Activated CD8-positive, alpha-beta T cell treated with anti-CD3 and anti-CD28 coated beads for 36 hours (primary cell): Measurements from ENCODE around the gene PCSK9. TPM values are rescaled to one million over a fixed set of nuclear protein-coding genes. Genes with fewer than 3 reads are reported as not detected.

Source experiments
- ATAC-seq: fragments of 200-7000 bp; cut with Tn5 transposase; one replicate; pipeline ENCODE4 v1.10.0; 2021; ENCODE audit warnings: mild to moderate bottlenecking, moderate library complexity
- CTCF ChIA-PET: fragments of 350-600 bp; sonication (Branson Sonifier 250); formaldehyde crosslinking; loops from one replicate; lab custom pipeline; 2021; ENCODE audit warnings: antibody characterized with exemption; lab: Charles Lee
- POLR2A ChIA-PET: fragments of 350-600 bp; sonication (Branson Sonifier 250); formaldehyde crosslinking; loops from one replicate; lab custom pipeline; 2021; ENCODE audit warnings: antibody characterized with exemption; lab: Charles Lee
- DNase-seq: peaks from one replicate; pipeline ENCODE4 v3.0.0-alpha.2; 2020
- H3K27ac Mint-ChIP-seq: one replicate; pipeline ENCODE4 v1.8.0; 2021; ENCODE audit warnings: mild to moderate bottlenecking, mixed read lengths
- H3K27me3 Mint-ChIP-seq: one replicate; pipeline ENCODE4 v1.8.0; 2021; ENCODE audit warnings: mixed read lengths
- H3K36me3 Mint-ChIP-seq: one replicate; pipeline ENCODE4 v1.8.0; 2021; ENCODE audit warnings: low read depth, mixed read lengths
- H3K4me1 Mint-ChIP-seq: one replicate; pipeline ENCODE4 v1.8.0; 2021; ENCODE audit warnings: low read depth, mixed read lengths
- H3K4me3 Mint-ChIP-seq: one replicate; pipeline ENCODE4 v1.8.0; 2021; ENCODE audit warnings: mild to moderate bottlenecking, moderate library complexity, mixed read lengths
- H3K9me3 Mint-ChIP-seq: one replicate; pipeline ENCODE4 v1.8.0; 2021; ENCODE audit warnings: mixed read lengths
- CTCF ChIP-seq: fragments of 200-600 bp; IDR thresholded peaks from one replicate; pipeline ENCODE4 v1.8.0; 2022; ENCODE audit warnings: antibody characterized with exemption, mild to moderate bottlenecking
- intact Hi-C: fragments of 100-400 bp; cut with micrococcal nuclease; formaldehyde crosslinking; loops from one replicate; pipeline ENCODE4 v1.10.0; 2022
- total RNA-seq, 2 experiments: library from RNA; stranded (reverse); gene quantifications; one replicate each; pipeline ENCODE4 v1.2.3, GENCODE V29; 2021

Gene PCSK9
- total RNA-seq, 2 experiments from 2014 or later: not detected

GRCh38 chr1:55055084-55055882, 15.9 kb downstream of the PCSK9 start:
- no peak overlapping the region for H3K27ac Mint-ChIP-seq
- H3K9me3 Mint-ChIP-seq: no peaks in the 10 kb centered on the region
- ChIA-PET CTCF (interaction anchor here (1.4 kb wide), 1 partner anchor 110 kb away, joined by 5 read pairs; no protein-coding TSS in a partner anchor), POLR2A (no interaction called here)
- intact Hi-C loops: no loop called here
- no peak for TF ChIP-seq CTCF
- H3K36me3 Mint-ChIP-seq: no peaks in the 10 kb centered on the region
- no peaks in the 10 kb centered on the region for H3K27me3 Mint-ChIP-seq
- H3K4me3 Mint-ChIP-seq: no peak overlapping the region
- no peak for DNase-seq
- H3K4me1 Mint-ChIP-seq: peaks cover 1% of the 10 kb centered on the region
- no peak for ATAC-seq

- DNase-seq: no peak
- Mint-ChIP-seq H3K36me3 (no peaks in the 10 kb centered on the region), H3K4me1 (peaks cover 5% of the 10 kb centered on the region), H3K27me3 (no peaks in the 10 kb centered on the region), H3K4me3 (no peak overlapping the region), H3K9me3 (no peaks in the 10 kb centered on the region), H3K27ac (no peak overlapping the region)
- no peak for TF ChIP-seq CTCF
- no peak for ATAC-seq
- ChIA-PET POLR2A (no interaction called here), CTCF (no interaction called here)
- intact Hi-C loops: no loop called here
These were observed 16.7 kb downstream of the PCSK9 start for GRCh38 chr1:55055951-55056631.

GRCh38 chr1:55056632-55056992, 17.3 kb downstream of the PCSK9 start:
- no peak overlapping the region for H3K4me3 Mint-ChIP-seq
- H3K4me1 Mint-ChIP-seq: peaks cover 5% of the 10 kb centered on the region
- no peak for TF ChIP-seq CTCF
- CTCF ChIA-PET: no interaction called here
- intact Hi-C loops: no loop called here
- H3K36me3 Mint-ChIP-seq: no peaks in the 10 kb centered on the region
- H3K9me3 Mint-ChIP-seq: no peaks in the 10 kb centered on the region
- DNase-seq (no peak), ATAC-seq (no peak)
- H3K27me3 Mint-ChIP-seq: no peaks in the 10 kb centered on the region
- POLR2A ChIA-PET: no interaction called here
- H3K27ac Mint-ChIP-seq: no peak overlapping the region

- Mint-ChIP-seq H3K9me3 (no peaks in the 10 kb centered on the region), H3K27me3 (no peaks in the 10 kb centered on the region), H3K36me3 (no peaks in the 10 kb centered on the region), H3K4me1 (peaks cover 5% of the 10 kb centered on the region), H3K27ac (no peak overlapping the region), H3K4me3 (no peak overlapping the region)
- no peak for TF ChIP-seq CTCF
- ChIA-PET POLR2A (no interaction called here), CTCF (no interaction called here)
- intact Hi-C loops: no loop called here
- ATAC-seq: no peak
- DNase-seq: no peak
These were observed 18.1 kb downstream of the PCSK9 start for GRCh38 chr1:55057270-55057955.

- no peaks in the 10 kb centered on the region for H3K36me3 Mint-ChIP-seq
- peaks cover 5% of the 10 kb centered on the region for H3K4me1 Mint-ChIP-seq
- H3K4me3 Mint-ChIP-seq: no peak overlapping the region
- intact Hi-C loops: no loop called here
- DNase-seq (no peak), ATAC-seq (no peak)
- ChIA-PET POLR2A (no interaction called here), CTCF (interaction anchor here (0.6 kb wide), 1 partner anchor 17 kb away, joined by 3 read pairs; no protein-coding TSS in a partner anchor)
- no peaks in the 10 kb centered on the region for H3K27me3 Mint-ChIP-seq
- no peak for TF ChIP-seq CTCF
- H3K9me3 Mint-ChIP-seq: no peaks in the 10 kb centered on the region
- H3K27ac Mint-ChIP-seq: no peak overlapping the region
These were observed 18.6 kb downstream of the PCSK9 start for GRCh38 chr1:55057956-55058298.
